WTC11 (cell line): ENCODE results near the gene NOP9. TPM values are rescaled to one million over a fixed set of nuclear protein-coding genes. Genes with fewer than 3 reads are reported as not detected.

ENCODE experiments used
- ATAC-seq: fragments of 200-7000 bp; cut with Tn5 transposase; 2 replicates; pipeline ENCODE4 v1.10.0; 2021; ENCODE audit warnings: mild to moderate bottlenecking, moderate library complexity
- CTCF ChIA-PET: fragments of 300-600 bp; sonication (Branson Sonifier 250); formaldehyde crosslinking; loops from one replicate; lab custom pipeline; 2021; ENCODE audit warnings: antibody characterized with exemption; lab: Charles Lee
- POLR2A ChIA-PET: fragments of 350-600 bp; sonication (Branson Sonifier 250); formaldehyde crosslinking; loops from one replicate; lab custom pipeline; 2021; ENCODE audit warnings: antibody characterized with exemption; lab: Charles Lee
- DNase-seq: peaks from one replicate; pipeline ENCODE4 v3.0.0; 2021; ENCODE audit warnings: low spot score
- H3K27ac Mint-ChIP-seq: 2 replicates; pipeline ENCODE4 v1.8.0; 2021; ENCODE audit warnings: mixed read lengths
- H3K27me3 Mint-ChIP-seq: 2 replicates; pipeline ENCODE4 v1.8.0; 2021; ENCODE audit warnings: low read depth, mild to moderate bottlenecking, moderate library complexity, mixed read lengths
- H3K36me3 Mint-ChIP-seq: 2 replicates; pipeline ENCODE4 v1.8.0; 2021; ENCODE audit warnings: mixed read lengths
- H3K4me1 Mint-ChIP-seq: 2 replicates; pipeline ENCODE4 v1.8.0; 2022; ENCODE audit warnings: mixed read lengths
- H3K4me3 Mint-ChIP-seq: 2 replicates; pipeline ENCODE4 v1.8.0; 2021; ENCODE audit warnings: mild to moderate bottlenecking, moderate library complexity, mixed read lengths
- H3K9me3 Mint-ChIP-seq: 2 replicates; pipeline ENCODE4 v1.8.0; 2021; ENCODE audit warnings: mixed read lengths
- CREM ChIP-seq: sonication (generic); formaldehyde crosslinking; IDR thresholded peaks from 2 replicates; pipeline ENCODE4 v1.8.1; 2022; ENCODE audit warnings: mild to moderate bottlenecking, missing genetic modification reagents, moderate library complexity
- E2F1 ChIP-seq: sonication (generic); formaldehyde crosslinking; IDR thresholded peaks from 2 replicates; pipeline ENCODE4 v1.8.0; 2022; ENCODE audit warnings: mild to moderate bottlenecking, missing genetic modification reagents
- ELF4 ChIP-seq: sonication (generic); formaldehyde crosslinking; IDR thresholded peaks from 2 replicates; pipeline ENCODE4 v1.8.1; 2022; ENCODE audit warnings: low read depth, mild to moderate bottlenecking, moderate library complexity, missing genetic modification reagents
- FOXP1 ChIP-seq: sonication (generic); formaldehyde crosslinking; IDR thresholded peaks from 2 replicates; pipeline ENCODE4 v1.8.0; 2022; ENCODE audit warnings: missing genetic modification reagents, mild to moderate bottlenecking, moderate library complexity, borderline replicate concordance
- FOXP4 ChIP-seq: sonication (generic); formaldehyde crosslinking; IDR thresholded peaks from 2 replicates; pipeline ENCODE4 v1.8.0; 2022; ENCODE audit warnings: mild to moderate bottlenecking, missing genetic modification reagents
- GTF2I ChIP-seq: fragments of 250-450 bp; sonication (Bioruptor Pico); conservative IDR thresholded peaks from 2 replicates; pipeline ENCODE4 v1.4.0; 2021; ENCODE audit warnings: mild to moderate bottlenecking
- HMGXB4 ChIP-seq: sonication (generic); formaldehyde crosslinking; IDR thresholded peaks from 2 replicates; pipeline ENCODE4 v1.8.1; 2023; ENCODE audit warnings: mild to moderate bottlenecking, moderate library complexity, missing genetic modification reagents
- IRF1 ChIP-seq: sonication (generic); formaldehyde crosslinking; IDR thresholded peaks from 2 replicates; pipeline ENCODE4 v1.8.0; 2023; ENCODE audit warnings: missing genetic modification reagents
- NFE2L1 ChIP-seq: sonication (generic); formaldehyde crosslinking; IDR thresholded peaks from 2 replicates; pipeline ENCODE4 v1.8.1; 2023; ENCODE audit warnings: missing genetic modification reagents
- NR1H2 ChIP-seq: sonication (generic); formaldehyde crosslinking; IDR thresholded peaks from 2 replicates; pipeline ENCODE4 v1.9.0; 2021; ENCODE audit warnings: mild to moderate bottlenecking, moderate library complexity, missing genetic modification reagents
- NR3C1 ChIP-seq: sonication (generic); formaldehyde crosslinking; conservative IDR thresholded peaks from 2 replicates; pipeline ENCODE4 v1.8.1; 2023; ENCODE audit warnings: low read depth, mild to moderate bottlenecking, missing genetic modification reagents
- RELA ChIP-seq: sonication (generic); formaldehyde crosslinking; IDR thresholded peaks from 2 replicates; pipeline ENCODE4 v1.8.1; 2022; ENCODE audit warnings: missing genetic modification reagents, mild to moderate bottlenecking, borderline replicate concordance
- TCF7 ChIP-seq: sonication (generic); formaldehyde crosslinking; IDR thresholded peaks from 2 replicates; pipeline ENCODE4 v1.8.0; 2022; ENCODE audit warnings: mild to moderate bottlenecking, low read depth, missing genetic modification reagents, moderate library complexity
- ZBTB43 ChIP-seq: sonication (generic); formaldehyde crosslinking; IDR thresholded peaks from 2 replicates; pipeline ENCODE4 v1.8.1; 2023; ENCODE audit warnings: mild to moderate bottlenecking, missing genetic modification reagents
- ZNF219 ChIP-seq: sonication (generic); formaldehyde crosslinking; IDR thresholded peaks from 2 replicates; pipeline ENCODE4 v1.8.0; 2023; ENCODE audit warnings: missing genetic modification reagents, mild to moderate bottlenecking, borderline replicate concordance
- ZNF232 ChIP-seq: sonication (generic); formaldehyde crosslinking; IDR thresholded peaks from 2 replicates; pipeline ENCODE4 v1.8.0; 2022; ENCODE audit warnings: mild to moderate bottlenecking, missing genetic modification reagents
- ZNF263 ChIP-seq: sonication (generic); formaldehyde crosslinking; IDR thresholded peaks from 2 replicates; pipeline ENCODE4 v1.8.1; 2022; ENCODE audit warnings: low read depth, mild to moderate bottlenecking, moderate library complexity, missing genetic modification reagents
- ZNF281 ChIP-seq: sonication (generic); formaldehyde crosslinking; IDR thresholded peaks from 2 replicates; pipeline ENCODE4 v1.8.0; 2023; ENCODE audit warnings: mild to moderate bottlenecking, missing genetic modification reagents
- ZNF317 ChIP-seq: sonication (generic); formaldehyde crosslinking; IDR thresholded peaks from 2 replicates; pipeline ENCODE4 v1.8.1; 2023; ENCODE audit warnings: low read depth, mild to moderate bottlenecking, moderate library complexity, missing genetic modification reagents, borderline replicate concordance
- ZNF512 ChIP-seq: sonication (generic); formaldehyde crosslinking; IDR thresholded peaks from 2 replicates; pipeline ENCODE4 v1.8.1; 2022; ENCODE audit warnings: missing genetic modification reagents, borderline replicate concordance
- total RNA-seq: library from RNA; stranded (reverse); gene quantifications from 3 replicates; pipeline ENCODE4 v1.2.3, GENCODE V29; 2021

NOP9 gene
- total RNA-seq, 1 experiment from 2014 or later, result 44.4 TPM

- ChIA-PET CTCF (interaction anchor here (1.3 to 3.9 kb wide), 3 partner anchors 20 to 35 kb away, joined by 4 to 28 read pairs (median 12); partner anchors contain the start of genes DHRS1, NOP9 and TINF2), POLR2A (no interaction called here)
- Mint-ChIP-seq H3K27ac (no peak overlapping the region), H3K27me3 (no peaks in the 10 kb centered on the region), H3K4me3 (no peak overlapping the region), H3K9me3 (no peaks in the 10 kb centered on the region), H3K36me3 (no peaks in the 10 kb centered on the region), H3K4me1 (peaks cover 12% of the 10 kb centered on the region)
- DNase-seq (no peak), ATAC-seq (no peak)
- no peak for TF ChIP-seq RELA
- no peak for TF ChIP-seq ZNF263 (CRISPR knock-in tag)
- no peak for TF ChIP-seq ELF4 (CRISPR knock-in tag)
- no peak for TF ChIP-seq IRF1
- TF ChIP-seq FOXP1, result no peak
- TF ChIP-seq HMGXB4, result no peak
- no peak for TF ChIP-seq ZNF281 (CRISPR knock-in tag)
- no peak for TF ChIP-seq ZBTB43
- no peak for TF ChIP-seq CREM
- TF ChIP-seq GTF2I (CRISPR knock-in tag), result no peak
- no peak for TF ChIP-seq FOXP4 (CRISPR knock-in tag)
- no peak for TF ChIP-seq ZNF512 (CRISPR knock-in tag)
- no peak for TF ChIP-seq NR3C1 (CRISPR knock-in tag)
- no peak for TF ChIP-seq ZNF317
- no peak for TF ChIP-seq TCF7 (CRISPR knock-in tag)
- no peak for TF ChIP-seq NR1H2 (CRISPR knock-in tag)
- TF ChIP-seq NFE2L1, result no peak
- no peak for TF ChIP-seq ZNF232 (CRISPR knock-in tag)
- no peak for TF ChIP-seq ZNF219 (CRISPR knock-in tag)
- no peak for TF ChIP-seq E2F1 (CRISPR knock-in tag)
Measured at GRCh38 chr14:24277071-24277470, 22.6 kb upstream of the NOP9 start.
